HG03045 (cell line): ENCODE measurements around the gene ZFYVE16.
"Not testable (repeated sequence)": the region's sequence is repeated elsewhere in the genome, so short reads cannot be mapped to it uniquely, and the experiment has no call there.

Experiments
- ATAC-seq: cut with Tn5 transposase; IDR thresholded peaks from one replicate; pipeline ENCODE4 v1.9.1; 2021; ENCODE audit warnings: mild to moderate bottlenecking, moderate library complexity; ENCODE audit not compliant: unreplicated experiment

ZFYVE16 gene

DNA sequence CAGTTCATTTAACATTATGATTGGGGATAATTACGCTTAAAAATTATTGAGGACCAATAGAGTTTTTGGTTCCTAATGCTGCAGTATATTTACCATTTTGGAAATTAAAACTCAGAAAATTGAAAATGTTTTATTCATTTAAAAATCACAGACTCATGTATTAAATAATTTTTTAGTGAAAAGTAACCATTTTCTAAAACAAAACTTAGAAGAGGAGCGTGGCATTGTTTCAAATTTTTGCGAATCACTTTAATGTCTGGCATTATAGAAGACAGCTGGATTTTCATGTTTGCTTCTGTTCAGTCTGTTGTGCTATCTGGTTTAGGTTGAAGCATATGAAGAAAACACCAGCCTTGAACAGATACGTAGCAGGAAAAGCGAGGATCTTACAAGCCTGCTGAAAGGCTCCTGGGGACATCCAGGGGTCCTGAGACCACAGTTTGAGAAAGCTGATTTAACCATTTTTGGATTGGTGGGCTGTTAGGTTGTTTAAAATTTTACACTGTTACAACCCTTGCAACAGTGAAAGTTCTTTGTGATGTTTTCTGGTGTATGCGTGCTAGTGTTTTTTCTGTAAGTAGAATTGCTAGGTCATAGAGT lies 1.6 kb downstream of the ZFYVE16 start:
- no peak for ATAC-seq

DNA sequence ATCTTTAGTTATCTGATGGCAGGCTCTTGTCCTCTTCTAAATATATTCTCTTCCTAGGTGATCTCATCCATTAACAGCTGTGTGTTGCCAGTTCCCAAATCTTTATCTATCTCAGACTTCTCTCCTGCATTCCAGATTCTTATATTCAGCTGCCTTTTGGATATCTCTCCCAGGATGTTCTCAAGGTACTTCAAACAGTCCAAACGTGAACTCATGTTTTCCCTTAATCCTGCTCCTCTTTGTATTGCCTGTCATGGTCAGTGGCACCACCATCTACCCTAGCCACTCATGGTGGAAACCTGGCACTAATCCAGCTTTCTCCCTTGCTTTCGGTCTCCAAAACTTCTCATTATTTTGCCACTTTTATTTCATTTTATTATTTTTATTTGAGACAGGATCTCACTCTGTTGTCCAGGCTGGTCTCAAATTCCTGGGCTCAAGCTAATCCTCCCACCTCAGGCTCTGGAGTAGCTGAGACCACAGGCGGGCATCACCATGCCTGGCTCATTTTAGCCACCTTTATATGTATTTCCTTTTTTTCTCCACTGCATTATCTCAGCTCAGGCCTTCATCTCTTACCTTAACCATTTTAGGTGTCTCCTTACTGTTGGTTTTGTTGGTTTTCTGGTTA lies 3.8 kb downstream of the ZFYVE16 start:
- no peak for ATAC-seq

- ATAC-seq, result no peak
Observed at GRCh38 chr5:80414113-80414512, 6.2 kb downstream of the ZFYVE16 start.

- ATAC-seq, result no peak
Observed at GRCh38 chr5:80417973-80418372, 10.1 kb downstream of the ZFYVE16 start.

- ATAC-seq, result not testable (repeated sequence)
Observed at GRCh38 chr5:80424365-80424764, 16.5 kb downstream of the ZFYVE16 start.

GRCh38 chr5:80435476-80435875 lies 27.6 kb downstream of the ZFYVE16 start:
- no peak for ATAC-seq

- ATAC-seq, result no peak
Observed at GRCh38 chr5:80437326-80437725, 29.5 kb downstream of the ZFYVE16 start.

DNA sequence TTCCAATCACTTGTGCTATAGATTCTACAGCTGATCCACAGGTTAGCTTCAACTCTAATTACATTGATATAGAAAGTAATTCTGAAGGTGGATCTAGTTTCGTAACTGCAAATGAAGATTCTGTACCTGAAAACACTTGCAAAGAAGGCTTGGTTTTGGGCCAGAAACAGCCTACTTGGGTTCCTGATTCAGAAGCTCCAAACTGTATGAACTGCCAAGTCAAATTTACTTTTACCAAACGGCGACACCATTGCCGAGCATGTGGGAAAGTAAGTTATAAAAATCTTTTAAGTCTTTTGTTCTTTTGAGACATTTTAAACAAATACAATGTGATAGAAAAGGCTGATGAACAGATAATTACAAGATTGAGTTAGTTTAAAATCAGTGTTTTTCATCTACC lies 30.9 kb downstream of the ZFYVE16 start:
- no peak for ATAC-seq

GRCh38 chr5:80439213-80439612 lies 31.3 kb downstream of the ZFYVE16 start:
- ATAC-seq, result no peak

GRCh38 chr5:80442742-80443141 lies 34.9 kb downstream of the ZFYVE16 start:
- ATAC-seq, result no peak

DNA sequence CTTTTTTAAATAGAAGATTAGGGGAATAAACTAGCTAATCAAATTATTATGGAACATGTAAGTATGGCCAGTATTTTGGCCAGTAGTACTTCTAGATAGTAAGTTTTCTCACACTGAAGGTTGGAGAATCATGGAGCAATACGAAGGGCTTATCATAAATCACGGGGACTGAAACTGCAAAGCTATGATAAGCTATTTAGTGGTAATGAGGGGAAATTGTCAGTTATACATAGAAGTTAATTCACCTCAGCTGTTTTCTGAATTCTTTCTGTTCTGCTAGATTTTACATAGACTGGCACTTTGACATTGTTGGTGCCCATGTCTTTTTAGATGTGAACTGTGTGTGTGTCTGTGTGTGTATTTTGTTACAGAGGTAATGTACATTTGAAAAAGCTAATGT lies 45.5 kb downstream of the ZFYVE16 start:
- no peak for ATAC-seq

DNA sequence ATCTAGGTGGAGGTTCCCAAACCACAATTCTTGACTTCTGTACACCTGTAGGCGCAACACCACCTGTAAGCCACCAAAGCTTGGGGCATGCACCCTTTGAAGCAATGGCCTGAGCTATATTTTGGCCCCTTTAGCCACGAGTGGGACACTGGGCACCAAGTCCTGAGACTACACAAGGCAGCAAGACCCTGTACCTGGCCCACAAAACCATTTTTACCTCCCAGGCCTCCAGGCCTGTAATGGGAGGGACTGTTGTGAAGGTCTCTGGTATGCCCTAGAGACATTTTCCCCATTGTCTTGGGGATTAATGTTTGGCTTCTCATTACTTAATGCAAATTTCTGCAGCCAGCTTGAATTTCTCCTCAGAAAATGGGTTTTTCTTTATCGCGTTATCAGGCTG lies 55.4 kb downstream of the ZFYVE16 start:
- no peak for ATAC-seq

DNA sequence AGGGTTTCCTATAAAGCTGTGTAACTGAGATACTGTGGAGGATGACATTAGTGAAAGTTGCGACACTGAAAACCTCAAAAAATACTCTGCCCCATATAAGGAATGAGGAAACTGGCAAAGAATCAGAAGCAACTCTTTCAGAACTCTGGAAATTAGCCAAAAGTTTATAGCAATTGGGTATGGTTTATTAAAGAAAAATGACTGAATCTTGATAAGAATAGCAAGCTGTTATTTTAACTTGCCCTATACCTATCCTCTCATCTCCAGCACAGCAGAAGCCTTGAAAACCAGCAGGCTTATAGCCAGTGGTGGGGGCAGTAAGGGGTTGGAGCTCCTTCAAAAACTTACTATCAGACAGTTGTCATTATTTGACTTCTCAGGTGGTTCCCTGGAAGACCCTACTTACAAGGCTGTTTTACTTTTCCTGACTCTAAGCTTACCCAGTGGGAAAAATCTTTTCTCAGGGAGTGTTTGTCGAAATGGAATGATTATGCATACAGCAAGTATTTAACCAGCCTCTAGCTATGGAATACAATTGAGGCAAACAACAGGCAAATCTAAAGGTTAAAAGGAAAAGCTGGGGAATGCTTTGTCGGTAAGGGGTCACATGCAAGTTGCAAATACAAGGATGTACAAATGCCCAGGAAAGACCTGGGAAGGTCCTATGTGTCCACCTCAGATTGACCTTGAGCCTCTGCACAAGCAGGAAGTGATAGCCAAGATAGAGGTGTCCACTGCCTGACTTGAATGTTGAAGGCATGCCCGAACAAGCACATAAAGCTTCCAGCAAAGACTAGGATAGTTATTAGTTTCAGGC lies 59.0 kb downstream of the ZFYVE16 start:
- no peak for ATAC-seq

- no peak for ATAC-seq
Observed at GRCh38 chr5:80468131-80468530, 60.3 kb downstream of the ZFYVE16 start.

GRCh38 chr5:80470631-80471030 lies 62.8 kb downstream of the ZFYVE16 start:
- ATAC-seq, result not testable (repeated sequence)

GRCh38 chr5:80474929-80475328 lies 67.1 kb downstream of the ZFYVE16 start:
- ATAC-seq, result no peak

- ATAC-seq, result no peak
Observed at GRCh38 chr5:80479713-80480112, 71.8 kb downstream of the ZFYVE16 start.

DNA sequence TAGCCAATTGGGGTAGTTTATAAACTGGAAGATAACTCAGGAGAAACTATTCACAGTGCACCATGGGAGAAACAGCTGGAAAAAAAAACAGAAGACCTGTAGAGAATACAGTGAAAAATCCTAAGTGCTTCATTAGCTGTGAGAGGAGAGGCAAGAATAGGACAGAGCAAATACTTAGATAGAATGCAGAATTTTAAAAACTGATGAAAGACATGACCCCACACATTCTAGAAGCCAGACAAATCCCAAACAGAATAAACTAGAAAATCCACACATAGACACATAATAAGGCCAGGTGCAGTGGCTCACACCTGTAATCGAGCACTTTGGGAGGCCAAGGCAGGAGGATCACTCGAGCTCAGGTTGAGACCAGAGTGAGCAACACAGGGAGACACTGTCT lies 72.5 kb downstream of the ZFYVE16 start:
- no peak for ATAC-seq

GRCh38 chr5:80481019-80481893 lies 73.4 kb downstream of the ZFYVE16 start:
- ATAC-seq, result no peak

DNA sequence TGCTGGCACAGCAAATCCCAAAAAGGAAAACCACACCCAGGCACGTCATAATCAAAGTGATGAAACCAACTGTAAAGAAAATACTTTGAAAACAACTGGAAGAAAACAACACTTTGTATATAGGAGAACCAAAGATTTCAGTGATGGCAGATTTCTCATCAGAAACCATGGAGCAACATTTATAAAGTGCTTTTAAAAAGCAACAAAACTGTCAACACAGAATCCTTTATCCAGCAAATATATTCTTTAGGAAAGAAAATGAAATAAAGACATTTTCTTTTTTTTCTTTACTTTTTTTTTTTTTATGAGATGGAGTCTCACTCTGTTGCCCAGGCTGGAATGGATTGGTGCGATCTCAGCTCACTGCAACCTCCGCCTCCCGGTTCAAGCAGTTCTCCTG lies 74.7 kb downstream of the ZFYVE16 start:
- no peak for ATAC-seq

DNA sequence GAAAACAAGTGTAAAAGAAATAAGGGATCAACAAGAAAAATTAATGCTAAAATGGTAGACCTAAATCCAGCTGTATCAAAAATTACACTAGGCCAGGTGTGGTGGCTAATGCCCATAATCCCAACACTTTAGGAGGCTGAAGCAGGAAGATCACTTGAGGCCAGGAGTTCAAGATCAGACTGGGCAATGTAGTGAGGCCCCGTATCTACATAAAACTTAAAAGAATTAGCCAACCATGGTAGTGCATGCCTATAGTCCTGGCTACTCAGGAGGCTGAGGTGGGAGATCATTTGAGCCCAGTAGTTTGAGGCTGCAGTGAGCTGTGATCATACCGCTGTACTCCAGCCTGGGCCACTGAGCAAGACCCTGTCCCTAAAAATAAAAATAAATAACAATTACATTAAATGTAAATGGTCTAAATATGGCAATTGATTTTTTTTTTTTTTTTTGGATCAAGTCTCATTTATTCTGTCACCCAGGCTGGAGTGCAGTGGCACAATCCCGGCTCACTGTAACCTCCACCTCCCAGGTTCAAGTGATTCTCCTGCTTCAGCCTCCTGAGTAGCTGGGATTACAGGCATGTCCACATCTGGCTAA lies 75.9 kb downstream of the ZFYVE16 start:
- no peak for ATAC-seq
